C4-2B (cell line): ENCODE measurements around the gene GSTT2.
"Not testable (repeated sequence)": the region's sequence is repeated elsewhere in the genome, so short reads cannot be mapped to it uniquely, and the experiment has no call there.

ENCODE experiments used
- CTCF ChIP-seq: fragments of 450-650 bp; conservative IDR thresholded peaks from 2 replicates; pipeline ENCODE4 v1.5.1; 2017; ENCODE audit warnings: mild to moderate bottlenecking
- ZFX ChIP-seq: fragments of 450-650 bp; IDR thresholded peaks from 2 replicates; pipeline ENCODE4 v1.6.1; 2017

- TF ChIP-seq CTCF, ZFX: not testable (repeated sequence)
These were observed 6.7 kb downstream of the GSTT2 start for GRCh38 chr22:23986538-23987178.
